ENCODE results near the gene ZMYND19.
"Not testable (repeated sequence)": the region's sequence is repeated elsewhere in the genome, so short reads cannot be mapped to it uniquely, and the experiment has no call there.

Gene ZMYND19

GRCh38 chr9:137615387-137615871, 25.1 kb upstream of the ZMYND19 start:
- intact Hi-C loops (cut with DNase I) = loop anchor here (5.0 kb wide), 1 partner anchor 38 kb away; the partner anchor contains the start of gene DPH7
- peak in 1 of 10 donors; percentile 80 for DNase-seq

GRCh38 chr9:137614631-137615386, 24.5 kb upstream of the ZMYND19 start:
- DNase-seq = peak in 1 of 10 donors; percentile 83
- intact Hi-C loops (cut with DNase I) = loop anchor here (5.0 kb wide), 1 partner anchor 38 kb away; the partner anchor contains the start of gene DPH7

- intact Hi-C loops (cut with DNase I) = no loop called here
- DNase-seq = no peak
Measured at GRCh38 chr9:137613738-137614523, 23.6 kb upstream of the ZMYND19 start.

GRCh38 chr9:137613259-137613658, 22.9 kb upstream of the ZMYND19 start:
- no peak for DNase-seq
- intact Hi-C loops (cut with DNase I) = no loop called here

GRCh38 chr9:137612741-137613142, 22.4 kb upstream of the ZMYND19 start:
- DNase-seq = no peak
- intact Hi-C loops (cut with DNase I) = no loop called here

- intact Hi-C loops (cut with DNase I) = no loop called here
Measured at GRCh38 chr9:137611623-137612609, 21.6 kb upstream of the ZMYND19 start.

GRCh38 chr9:137610944-137611343, 20.6 kb upstream of the ZMYND19 start:
- no peak for DNase-seq
- intact Hi-C loops (cut with DNase I) = no loop called here

More at GRCh38 chr9:137611623-137612609, 21.6 kb upstream of the ZMYND19 start:
- DNase-seq = peak in 1 of 10 donors; percentile 84

GRCh38 chr9:137607141-137607857, 17.0 kb upstream of the ZMYND19 start:
- DNase-seq = no peak
- intact Hi-C loops (cut with DNase I) = no loop called here

- peak in 1 of 10 donors; percentile 86 for DNase-seq
- intact Hi-C loops (cut with DNase I) = no loop called here
Measured at GRCh38 chr9:137606734-137607138, 16.4 kb upstream of the ZMYND19 start.

GRCh38 chr9:137606005-137606621, 15.8 kb upstream of the ZMYND19 start:
- intact Hi-C loops (cut with DNase I) = no loop called here
- DNase-seq = peak in 2 of 10 donors; percentile 77 to 90

GRCh38 chr9:137605121-137606004, 15.1 kb upstream of the ZMYND19 start, which contains the start of gene ARRDC1:
TSS of gene ARRDC1 (plus strand) at chr9:137605686. CDS start at chr9:137605718, 32 bp downstream.
- intact Hi-C loops (cut with DNase I) = loop anchor here (2.0 kb wide), 1 partner anchor 15 kb away; the partner anchor contains the start of gene ZMYND19
- peak; percentile 74 to 98 (median 89) for DNase-seq

- intact Hi-C loops (cut with DNase I) = loop anchor here (2.0 kb wide), 1 partner anchor 14 kb away; the partner anchor contains the start of gene ZMYND19
- DNase-seq = no peak
Measured at GRCh38 chr9:137604345-137605086, 14.2 kb upstream of the ZMYND19 start.

GRCh38 chr9:137603879-137604278, 13.6 kb upstream of the ZMYND19 start:
- DNase-seq = no peak
- intact Hi-C loops (cut with DNase I) = loop anchor here (2.0 kb wide), 1 partner anchor 13 kb away; the partner anchor contains the start of gene ZMYND19

- DNase-seq = no peak
- intact Hi-C loops (cut with DNase I) = no loop called here
Measured at GRCh38 chr9:137602661-137603060, 12.3 kb upstream of the ZMYND19 start.

- intact Hi-C loops (cut with DNase I) = no loop called here
- no peak for DNase-seq
Measured at GRCh38 chr9:137598943-137599342, 8.6 kb upstream of the ZMYND19 start.

- DNase-seq; intact Hi-C loops (cut with DNase I): not testable (repeated sequence)
Measured at GRCh38 chr9:137596577-137596976, 6.3 kb upstream of the ZMYND19 start.

GRCh38 chr9:137593176-137593575, 2.9 kb upstream of the ZMYND19 start:
- DNase-seq = no peak
- intact Hi-C loops (cut with DNase I) = no loop called here
